HG03565 (cell line): ENCODE measurements around the gene AGTPBP1.

Source experiments
- ATAC-seq: cut with Tn5 transposase; IDR thresholded peaks from one replicate; pipeline ENCODE4 v1.9.1; 2021; ENCODE audit warnings: mild to moderate bottlenecking, moderate library complexity; ENCODE audit not compliant: unreplicated experiment

The AGTPBP1 gene

DNA sequence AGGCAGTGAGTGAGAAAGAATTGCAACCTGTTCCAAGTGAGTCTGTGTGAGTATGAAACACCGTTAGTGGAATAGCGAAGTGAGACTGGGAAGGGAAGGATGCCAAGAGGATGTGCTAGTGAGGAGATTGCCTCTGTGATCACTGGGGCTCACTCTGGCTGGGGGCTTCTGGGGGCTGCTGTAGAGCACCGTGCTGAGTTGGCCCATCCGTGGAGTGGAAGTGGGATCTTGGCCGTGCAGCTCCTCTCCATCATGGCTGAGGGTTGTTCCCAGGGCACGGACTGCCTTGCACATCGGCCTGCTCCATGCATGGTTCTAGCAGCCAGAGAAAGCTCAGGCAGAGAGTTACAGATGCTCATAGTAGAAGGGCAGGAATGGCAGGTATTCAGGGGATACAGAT lies 236.1 kb downstream of the AGTPBP1 start:
- no peak for ATAC-seq

GRCh38 chr9:85502815-85503655 lies 238.7 kb downstream of the AGTPBP1 start:
- ATAC-seq: no peak

GRCh38 chr9:85501882-85502281 lies 239.9 kb downstream of the AGTPBP1 start:
- ATAC-seq: no peak

- no peak for ATAC-seq
Measured at GRCh38 chr9:85501456-85501855, 240.3 kb downstream of the AGTPBP1 start.
